HG02943 (cell line): Measurements from ENCODE around the gene MUSTN1.

Experiments used
- ATAC-seq: cut with Tn5 transposase; IDR thresholded peaks from one replicate; pipeline ENCODE4 v1.9.1; 2021; ENCODE audit warnings: mild to moderate bottlenecking, low read depth, moderate library complexity; ENCODE audit not compliant: unreplicated experiment

Gene MUSTN1

GRCh38 chr3:52834871-52835501 is at the start of gene MUSTN1:
Gene MUSTN1 (minus strand): TSS chr3:52835019. CDS start chr3:52834948, 71 bp downstream.
- ATAC-seq = no peak

DNA sequence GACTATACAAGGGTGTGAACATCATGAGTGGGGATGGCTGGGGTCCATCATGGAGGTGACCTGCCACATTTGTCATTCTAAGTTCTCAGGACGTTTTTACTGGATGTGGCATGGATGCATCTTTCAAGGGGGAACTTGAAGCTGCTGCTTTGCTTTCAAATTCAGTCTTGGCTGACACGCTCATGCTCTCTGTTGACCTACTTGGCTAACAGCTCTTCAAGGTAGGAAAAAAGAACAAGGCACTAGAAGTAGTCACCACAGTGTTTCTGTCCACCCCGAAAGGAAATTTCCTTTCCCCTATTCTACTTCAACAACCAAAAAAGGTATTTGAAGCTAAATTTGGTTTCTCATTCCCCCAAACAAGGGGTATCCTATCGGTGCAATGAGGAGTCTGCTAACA is 47.6 kb upstream of the MUSTN1 start:
- ATAC-seq = no peak

DNA sequence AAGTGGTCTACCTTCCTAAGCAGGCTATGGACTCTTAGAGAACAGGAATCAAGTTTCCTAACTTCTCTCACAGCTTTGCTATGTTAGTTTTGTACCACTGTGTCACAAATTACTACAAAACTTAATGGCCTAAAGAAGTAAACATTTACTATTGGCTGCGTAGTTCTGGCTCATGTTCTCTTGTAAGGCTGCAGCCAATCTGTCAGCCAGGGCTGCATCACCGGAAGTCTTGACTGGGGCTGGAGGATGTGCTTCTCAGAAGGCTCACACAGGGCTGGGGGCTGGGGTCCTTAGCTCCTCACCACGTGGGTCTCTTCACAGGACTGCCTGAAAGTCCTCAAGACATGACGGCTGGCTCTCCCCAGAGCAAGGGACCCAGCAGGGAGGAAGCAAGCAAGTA is 47.1 kb upstream of the MUSTN1 start:
- no peak for ATAC-seq

- no peak for ATAC-seq
Measured at GRCh38 chr3:52880474-52880873, 45.7 kb upstream of the MUSTN1 start.

GRCh38 chr3:52880047-52880446 is 45.2 kb upstream of the MUSTN1 start:
- ATAC-seq = no peak

GRCh38 chr3:52879581-52879980 is 44.8 kb upstream of the MUSTN1 start:
- no peak for ATAC-seq

GRCh38 chr3:52879090-52879489 is 44.3 kb upstream of the MUSTN1 start:
- ATAC-seq = no peak

DNA sequence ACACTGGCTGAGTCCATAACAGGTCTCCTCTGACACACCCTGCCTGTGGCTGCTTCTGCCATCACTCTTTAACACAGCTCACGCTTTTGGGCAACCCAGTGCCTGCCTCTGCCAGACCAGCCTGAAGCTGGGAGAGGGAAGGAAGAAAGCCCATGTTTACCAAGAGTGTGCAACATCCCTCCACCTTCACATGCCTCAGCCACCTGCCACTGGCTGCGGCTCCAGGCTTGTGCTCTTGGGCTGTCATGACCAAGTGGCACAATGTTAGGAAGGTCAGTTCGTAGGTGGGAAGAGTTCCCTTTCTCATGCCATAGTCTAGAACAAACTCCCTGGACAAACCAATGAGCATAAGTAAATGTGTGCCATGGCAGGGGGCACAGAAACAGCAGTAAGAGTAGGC is 42.3 kb upstream of the MUSTN1 start:
- no peak for ATAC-seq

DNA sequence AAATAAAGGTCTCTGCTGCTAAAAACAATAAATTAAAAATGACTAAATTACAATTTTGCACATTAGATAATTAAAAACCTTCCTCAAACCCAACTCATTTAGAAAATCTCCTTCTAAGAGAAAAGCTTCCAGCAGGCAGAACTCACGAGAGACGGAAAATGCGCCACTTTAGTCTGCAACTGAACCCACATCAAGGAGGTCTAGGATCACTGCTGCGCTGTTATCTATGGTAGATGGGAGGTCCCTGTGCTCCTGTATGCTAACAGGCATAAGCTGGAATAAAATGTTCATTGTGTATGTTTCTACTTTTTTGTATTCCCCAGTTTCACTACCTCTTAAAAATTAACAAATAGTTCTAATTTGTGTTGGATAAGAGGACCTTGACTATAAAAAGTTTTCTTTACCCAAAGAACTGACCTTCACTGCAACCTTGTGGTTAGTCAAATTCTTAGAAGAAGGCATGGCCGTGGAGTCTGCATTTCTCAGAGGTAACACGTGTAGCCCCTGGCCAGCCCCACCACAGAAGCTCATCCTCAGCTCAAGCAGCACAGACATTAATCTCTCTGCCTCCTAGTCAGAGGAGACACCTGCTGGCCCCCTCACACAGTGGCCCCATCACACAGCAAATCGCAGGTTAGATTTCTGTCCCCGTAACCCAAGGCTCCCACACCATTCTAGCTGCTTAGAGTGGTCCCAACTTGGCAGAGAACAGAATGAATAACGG is 40.2 kb upstream of the MUSTN1 start:
- ATAC-seq = no peak

DNA sequence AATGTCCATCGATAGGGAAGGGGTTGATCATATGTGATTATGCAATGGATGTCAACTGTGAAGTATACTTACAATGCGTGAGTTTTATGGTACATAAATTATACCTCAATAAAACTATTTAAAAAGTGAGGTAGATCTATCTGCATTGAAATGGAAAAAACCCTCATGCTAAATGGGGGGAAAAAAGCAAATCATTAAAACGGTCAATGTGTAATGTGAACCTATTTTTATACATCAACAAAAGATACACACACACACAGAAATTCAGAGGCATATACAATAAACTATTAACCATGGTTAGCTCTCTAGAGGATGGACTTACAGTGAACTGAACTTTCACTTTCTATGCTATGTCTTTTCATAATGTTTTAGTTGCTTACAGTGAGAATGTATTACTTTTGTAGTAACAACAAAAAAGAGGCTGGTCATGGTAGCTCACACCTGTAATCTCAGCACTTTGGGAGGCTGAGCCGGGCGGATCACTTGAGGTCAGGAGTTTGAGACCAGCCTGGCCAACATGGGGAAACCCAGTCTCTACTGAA is 39.4 kb upstream of the MUSTN1 start:
- peak; percentile 49 for ATAC-seq

DNA sequence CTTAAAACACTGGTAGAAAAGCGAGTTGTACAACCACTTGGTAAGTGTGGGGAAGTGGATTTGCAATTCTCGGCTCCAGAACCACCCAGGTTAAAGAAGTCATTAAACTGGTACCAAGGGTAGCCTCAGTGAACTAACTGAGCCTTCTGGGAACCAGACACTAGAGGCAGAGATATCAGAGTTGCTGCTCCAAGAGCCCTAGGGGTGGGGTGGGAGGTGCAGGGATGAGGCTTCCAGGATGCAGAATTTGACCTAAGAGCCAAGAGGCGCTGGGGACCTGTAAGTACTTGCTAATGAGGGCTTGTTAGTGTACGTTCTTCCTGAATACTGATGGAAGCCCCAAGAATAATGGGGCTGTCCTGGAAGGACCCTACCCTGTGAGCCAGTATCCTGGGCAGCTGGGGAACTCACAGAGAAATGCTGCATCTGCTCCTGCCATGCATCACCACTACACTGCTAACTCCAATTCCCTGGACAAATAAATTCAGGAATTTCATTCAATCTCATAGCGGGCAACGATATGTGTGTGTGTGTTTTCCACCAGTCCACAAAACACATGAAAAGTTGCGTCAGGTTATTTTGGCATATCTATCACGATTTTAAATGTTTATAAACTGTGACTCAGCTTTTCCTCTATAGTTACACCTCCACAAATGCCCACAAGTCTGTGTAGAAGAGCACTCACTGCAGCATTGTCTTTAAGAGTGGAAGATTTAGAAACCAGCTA is 38.8 kb upstream of the MUSTN1 start:
- ATAC-seq = no peak

DNA sequence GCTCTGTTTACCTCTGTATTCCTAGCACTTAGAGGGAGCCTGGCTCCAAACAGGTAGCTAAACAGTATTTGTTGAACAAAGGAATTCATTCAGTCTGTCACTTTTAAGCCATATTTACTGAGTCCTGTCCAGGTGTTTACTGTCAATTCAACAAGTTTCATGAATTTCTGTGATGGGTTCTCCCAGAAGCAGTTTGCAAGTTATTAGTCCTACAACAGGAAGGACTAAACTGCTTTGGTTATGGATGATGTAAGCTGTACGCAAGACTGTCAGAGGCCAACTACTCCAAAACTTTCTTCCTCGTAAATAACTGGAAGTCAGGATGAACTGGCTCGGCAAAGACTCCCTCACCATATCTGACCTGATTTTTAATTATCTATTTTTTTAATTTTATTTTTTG is 37.4 kb upstream of the MUSTN1 start:
- no peak for ATAC-seq

GRCh38 chr3:52871761-52872160 is 36.9 kb upstream of the MUSTN1 start:
- no peak for ATAC-seq

DNA sequence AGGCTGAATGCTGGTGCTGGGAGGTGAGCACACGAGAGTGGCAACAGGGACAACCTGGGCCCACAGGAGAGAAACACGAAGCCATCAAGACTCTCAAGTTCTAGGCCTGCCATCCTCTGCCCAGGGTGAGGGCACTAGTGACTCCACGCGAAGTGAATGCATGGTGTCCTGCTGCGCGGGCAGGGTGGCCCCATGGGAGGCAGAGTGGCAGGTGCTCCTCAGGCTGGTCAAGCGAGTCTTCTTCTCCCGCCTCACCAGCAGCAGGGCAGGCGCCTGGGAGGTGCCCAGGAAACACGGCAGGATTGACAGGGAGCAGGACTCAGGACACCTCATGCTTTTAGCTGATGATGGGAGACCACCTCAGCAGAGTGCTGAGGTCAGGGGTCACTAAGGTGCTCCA is 35.7 kb upstream of the MUSTN1 start:
- no peak for ATAC-seq

GRCh38 chr3:52866427-52866826 is 31.6 kb upstream of the MUSTN1 start:
- no peak for ATAC-seq

GRCh38 chr3:52865994-52866393 is 31.2 kb upstream of the MUSTN1 start:
- ATAC-seq = no peak

DNA sequence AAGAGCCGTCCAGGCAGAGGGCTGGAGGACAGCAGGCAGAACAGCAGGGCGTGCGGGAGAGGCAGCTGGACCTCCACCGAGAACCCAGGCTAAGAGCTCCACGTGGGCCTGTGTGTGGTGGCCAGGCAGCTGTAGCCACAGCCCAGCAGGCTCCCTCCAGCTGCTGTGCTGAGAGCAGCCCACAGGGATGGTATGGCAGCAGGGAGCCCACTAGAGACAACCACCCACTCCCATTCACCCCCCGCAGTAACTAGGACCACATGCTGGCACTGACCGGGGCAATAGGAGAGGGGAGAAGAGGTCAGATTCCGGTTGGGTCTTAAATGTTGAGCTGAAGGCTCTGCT is 25.6 kb upstream of the MUSTN1 start:
- no peak for ATAC-seq

DNA sequence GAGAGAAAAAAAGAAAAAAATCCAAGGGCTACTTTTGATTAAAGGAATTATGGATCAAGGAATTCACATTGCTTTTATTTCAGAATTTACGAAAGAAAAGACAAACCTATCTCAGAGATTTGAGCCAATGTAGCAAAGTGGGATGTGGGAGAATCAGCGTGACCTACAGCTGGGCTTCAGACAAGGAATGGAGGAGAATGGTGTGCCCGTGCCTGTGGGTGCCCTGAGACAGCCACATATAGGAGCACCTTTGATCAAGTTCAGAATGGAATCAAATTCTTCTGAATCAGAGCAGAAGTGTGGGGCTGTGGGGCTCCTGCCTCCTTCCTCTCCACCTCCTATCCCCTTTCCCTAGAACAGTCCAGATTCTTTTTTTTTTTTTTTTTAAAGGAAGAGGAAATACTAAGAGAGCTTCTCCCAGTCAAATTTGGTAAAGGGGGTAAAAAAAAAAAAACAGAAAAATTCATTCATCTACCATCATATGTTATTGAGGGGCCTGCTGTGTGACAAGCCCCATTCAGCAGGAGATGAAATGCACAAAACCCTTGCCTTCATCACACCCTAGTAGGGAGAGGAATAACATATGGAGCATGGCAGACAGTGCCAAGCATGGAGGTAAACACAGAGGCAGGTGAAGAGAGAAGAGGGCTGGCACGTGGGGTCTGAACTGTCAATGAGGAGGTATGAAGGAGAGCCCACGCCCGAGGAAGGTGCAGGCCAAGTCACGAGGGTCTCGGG is 25.0 kb upstream of the MUSTN1 start:
- no peak for ATAC-seq

DNA sequence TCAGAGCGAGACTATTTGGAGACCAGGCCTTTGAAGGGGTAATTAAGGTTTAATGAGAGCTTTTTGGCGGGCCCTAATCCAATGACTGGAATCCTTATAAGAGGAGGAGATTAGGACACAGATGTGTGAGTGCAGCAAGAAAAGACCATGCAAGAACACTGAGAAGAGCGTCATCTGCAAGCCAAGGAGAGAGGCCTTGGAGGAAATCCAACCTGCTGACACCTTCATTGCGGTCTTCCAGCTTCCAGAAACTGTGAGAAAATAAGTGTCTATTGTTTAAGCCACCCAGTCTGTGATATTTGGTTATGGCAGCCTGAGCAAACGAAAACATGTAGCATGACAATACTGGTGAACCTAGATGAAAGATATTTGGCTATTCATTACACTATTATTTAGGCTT is 23.0 kb upstream of the MUSTN1 start:
- ATAC-seq = no peak

GRCh38 chr3:52857133-52857532 is 22.3 kb upstream of the MUSTN1 start:
- no peak for ATAC-seq

GRCh38 chr3:52856666-52857065 is 21.8 kb upstream of the MUSTN1 start:
- ATAC-seq = no peak
